Endodermal cell (in vitro differentiated cells): ENCODE measurements around the gene PGM1. TPM values are rescaled to one million over a fixed set of nuclear protein-coding genes. Genes with fewer than 3 reads are reported as not detected.
A peak's percentile ranks its signal among the peaks of the same experiment; 100 is the strongest.

Source experiments
- DNase-seq: peaks from one replicate; pipeline ENCODE4 v3.0.0-alpha.2; 2017
- H3K27ac ChIP-seq: 2 replicates; pipeline ENCODE4 v1.5.1; 2013; ENCODE audit warnings: mild to moderate bottlenecking, low read depth, low read length, moderate library complexity
- H3K27me3 ChIP-seq: 2 replicates; pipeline ENCODE4 v1.6.1; 2013; ENCODE audit warnings: mild to moderate bottlenecking, low read length, moderate library complexity; ENCODE audit not compliant: insufficient read depth, control insufficient read depth, poor library complexity, severe bottlenecking
- H3K36me3 ChIP-seq: 2 replicates; pipeline ENCODE4 v1.7.0; 2013; ENCODE audit warnings: mild to moderate bottlenecking, low read length, moderate library complexity; ENCODE audit not compliant: control insufficient read depth, insufficient read depth
- H3K4me1 ChIP-seq: one replicate; pipeline ENCODE4 v1.7.0; 2013; ENCODE audit warnings: low read length; ENCODE audit not compliant: control insufficient read depth, insufficient read depth
- H3K4me3 ChIP-seq: 2 replicates; pipeline ENCODE4 v1.5.1; 2013; ENCODE audit warnings: mild to moderate bottlenecking, low read length, moderate library complexity
- H3K9ac ChIP-seq: 2 replicates; pipeline ENCODE4 v1.6.1; 2013; ENCODE audit warnings: mild to moderate bottlenecking, low read length, moderate library complexity; ENCODE audit not compliant: poor library complexity, severe bottlenecking; ENCODE audit errors: extremely low read depth
- H3K9me3 ChIP-seq: 2 replicates; pipeline ENCODE4 v1.6.1; 2013; ENCODE audit warnings: mild to moderate bottlenecking, low read length, moderate library complexity; ENCODE audit not compliant: control insufficient read depth
- H3K27ac Mint-ChIP-seq: 2 replicates; pipeline ENCODE4 v1.8.0; 2020; ENCODE audit warnings: mixed read lengths
- H3K27me3 Mint-ChIP-seq: 2 replicates; pipeline ENCODE4 v1.8.0; 2021; ENCODE audit warnings: mild to moderate bottlenecking, mixed read lengths; ENCODE audit not compliant: insufficient read depth
- H3K36me3 Mint-ChIP-seq: 2 replicates; pipeline ENCODE4 v1.8.0; 2020; ENCODE audit warnings: low read depth, mixed read lengths
- H3K4me1 Mint-ChIP-seq: 2 replicates; pipeline ENCODE4 v1.8.0; 2020; ENCODE audit warnings: mixed read lengths
- H3K4me3 Mint-ChIP-seq: 2 replicates; pipeline ENCODE4 v1.8.0; 2020; ENCODE audit warnings: mild to moderate bottlenecking, moderate library complexity, mixed read lengths
- H3K9me3 Mint-ChIP-seq: 2 replicates; pipeline ENCODE4 v1.8.0; 2020; ENCODE audit warnings: mild to moderate bottlenecking, mixed read lengths
- WGBS, 2 experiments: methylation state at CpG; one replicate each; pipeline versions ENCODE4 v1.1.5 to v1.1.7; 2013; ENCODE audit warnings: missing lambda C conversion rate in 2 of 2, mixed read lengths in 1 of 2; ENCODE audit not compliant: insufficient coverage in 1 of 2, insufficient read length in 1 of 2; 5-methylcytosine and 5-hydroxymethylcytosine counted together
- total RNA-seq, 2 donors: library from RNA; stranded (reverse); fragmentation: NEBNext Ultra II Directional in 1 of 2; extraction: Animal tissue kit (Norgen Biotek cat#: 25700) in 1 of 2; gene quantifications; 2 replicates in 1 of 2; 3 replicates in 1 of 2; pipeline ENCODE4 v1.2.1, GENCODE V29; 2021
- TF ChIP-seq, protein P1 (sequence below): fragments of 200-600 bp; sonication (generic); conservative IDR thresholded peaks from 2 replicates; pipeline ENCODE4 v1.5.0; 2021; ENCODE audit warnings: antibody characterized with exemption, mild to moderate bottlenecking

PGM1 gene
- total RNA-seq, 2 donors from 2014 or later, result 119 to 165 TPM

DNA sequence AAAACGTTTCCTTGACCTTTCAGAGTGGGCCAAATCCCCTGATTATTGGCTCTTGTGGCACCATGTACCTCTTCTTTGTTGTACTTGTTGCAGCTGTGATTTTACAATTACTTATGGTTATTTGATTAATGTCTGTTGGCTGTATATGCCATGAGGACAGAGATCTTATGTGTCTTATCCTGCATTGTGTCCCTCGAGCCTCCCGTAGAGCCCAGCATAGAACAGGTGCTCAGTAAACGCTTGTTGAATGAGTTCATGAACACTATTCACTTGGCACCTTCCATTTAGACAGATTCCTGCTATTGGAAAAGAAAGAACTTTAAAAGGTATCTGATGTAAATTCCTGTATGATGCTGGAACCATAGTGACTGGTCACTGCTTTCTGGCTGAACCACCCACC, 48.4 kb downstream of the PGM1 start:
- Mint-ChIP-seq H3K36me3 (peaks cover 68% of the 10 kb centered on the region), H3K4me1 (peaks cover 8% of the 10 kb centered on the region)
- TF ChIP-seq, protein P1, sequence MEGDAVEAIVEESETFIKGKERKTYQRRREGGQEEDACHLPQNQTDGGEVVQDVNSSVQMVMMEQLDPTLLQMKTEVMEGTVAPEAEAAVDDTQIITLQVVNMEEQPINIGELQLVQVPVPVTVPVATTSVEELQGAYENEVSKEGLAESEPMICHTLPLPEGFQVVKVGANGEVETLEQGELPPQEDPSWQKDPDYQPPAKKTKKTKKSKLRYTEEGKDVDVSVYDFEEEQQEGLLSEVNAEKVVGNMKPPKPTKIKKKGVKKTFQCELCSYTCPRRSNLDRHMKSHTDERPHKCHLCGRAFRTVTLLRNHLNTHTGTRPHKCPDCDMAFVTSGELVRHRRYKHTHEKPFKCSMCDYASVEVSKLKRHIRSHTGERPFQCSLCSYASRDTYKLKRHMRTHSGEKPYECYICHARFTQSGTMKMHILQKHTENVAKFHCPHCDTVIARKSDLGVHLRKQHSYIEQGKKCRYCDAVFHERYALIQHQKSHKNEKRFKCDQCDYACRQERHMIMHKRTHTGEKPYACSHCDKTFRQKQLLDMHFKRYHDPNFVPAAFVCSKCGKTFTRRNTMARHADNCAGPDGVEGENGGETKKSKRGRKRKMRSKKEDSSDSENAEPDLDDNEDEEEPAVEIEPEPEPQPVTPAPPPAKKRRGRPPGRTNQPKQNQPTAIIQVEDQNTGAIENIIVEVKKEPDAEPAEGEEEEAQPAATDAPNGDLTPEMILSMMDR, result no peak

DNA sequence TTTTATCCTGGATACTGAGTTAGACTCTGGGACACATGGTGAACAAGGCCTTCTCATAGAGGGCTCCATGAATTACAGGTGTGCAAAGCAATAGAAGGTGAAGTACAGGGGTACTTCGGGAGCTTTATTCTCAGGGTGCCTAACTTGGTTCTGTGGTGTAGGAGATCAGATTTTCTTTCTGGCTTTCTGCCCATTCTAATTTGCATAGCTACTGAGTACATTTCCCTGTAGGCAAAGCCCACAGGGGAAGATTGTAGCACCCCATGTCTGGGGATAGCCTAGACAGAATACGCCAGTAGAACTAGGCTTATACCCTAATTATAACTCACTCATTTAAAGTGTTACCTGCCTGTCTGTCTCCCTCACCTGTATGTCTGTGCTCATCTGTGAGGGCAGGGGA, 49.7 kb downstream of the PGM1 start:
- Mint-ChIP-seq H3K27ac (no peak overlapping the region), H3K27me3 (no peaks in the 10 kb centered on the region), H3K4me3 (no peak overlapping the region), H3K9me3 (no peaks in the 10 kb centered on the region), H3K4me1 (peaks cover 8% of the 10 kb centered on the region), H3K36me3 (peaks cover 59% of the 10 kb centered on the region)
- WGBS, 2 experiments, result 100% methylated on average over 1 to 2 of the region's 2 CpGs
- no peak for DNase-seq
- Histone ChIP-seq H3K4me3 (no peak overlapping the region), H3K36me3 (peaks cover 66% of the 10 kb centered on the region), H3K27ac (no peak overlapping the region), H3K27me3 (no peaks in the 10 kb centered on the region), H3K4me1 (peaks cover 7% of the 10 kb centered on the region), H3K9me3 (no peaks in the 10 kb centered on the region), H3K9ac (no peak overlapping the region)
- TF ChIP-seq, protein P1, result no peak

More for the DNA sequence above, 48.4 kb downstream of the PGM1 start:
- no peaks in the 10 kb centered on the region for H3K9me3 ChIP-seq
- H3K27me3 Mint-ChIP-seq, result no peaks in the 10 kb centered on the region
- WGBS, 2 experiments, result 93% methylated on average over 4 of the region's 4 CpGs
- no peak for DNase-seq
- H3K27ac ChIP-seq, result no peak overlapping the region
- H3K27me3 ChIP-seq, result no peaks in the 10 kb centered on the region
- H3K4me3 Mint-ChIP-seq, result no peak overlapping the region
- H3K9ac ChIP-seq, result no peak overlapping the region
- H3K36me3 ChIP-seq, result peaks cover 73% of the 10 kb centered on the region
- H3K27ac Mint-ChIP-seq, result no peak overlapping the region
- no peaks in the 10 kb centered on the region for H3K9me3 Mint-ChIP-seq
- H3K4me3 ChIP-seq, result no peak overlapping the region
- H3K4me1 ChIP-seq, result peaks cover 7% of the 10 kb centered on the region

DNA sequence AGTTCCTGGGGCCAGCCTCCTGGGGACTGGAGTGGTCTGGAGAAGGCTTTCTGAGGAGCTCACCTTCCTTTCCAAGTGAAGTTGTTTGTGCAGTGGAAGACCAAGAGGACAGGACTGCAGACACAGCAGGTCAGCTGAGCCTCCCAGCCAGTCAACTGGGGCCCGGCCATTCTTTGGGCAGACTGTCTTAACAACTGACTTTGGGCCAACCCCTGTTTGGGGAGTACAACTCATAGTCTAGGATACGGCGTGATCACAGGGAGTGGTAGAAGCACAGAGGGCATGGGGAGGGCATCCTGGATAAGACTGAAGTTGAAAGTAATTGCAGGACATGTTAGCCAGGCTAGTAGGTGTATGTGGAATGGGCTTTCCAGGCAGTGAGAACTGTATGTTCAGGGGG, 50.3 kb downstream of the PGM1 start:
- no peaks in the 10 kb centered on the region for H3K27me3 ChIP-seq
- 93 to 94% methylated on average over 2 to 3 of the region's 3 CpGs for WGBS, 2 experiments
- Mint-ChIP-seq H3K27ac (peak overlapping the region; percentile 38), H3K27me3 (no peaks in the 10 kb centered on the region), H3K9me3 (no peaks in the 10 kb centered on the region), H3K4me1 (peaks cover 8% of the 10 kb centered on the region), H3K36me3 (peaks cover 59% of the 10 kb centered on the region), H3K4me3 (no peak overlapping the region)
- H3K27ac ChIP-seq, result no peak overlapping the region
- H3K36me3 ChIP-seq, result peaks cover 66% of the 10 kb centered on the region
- TF ChIP-seq, protein P1, result no peak
- H3K9ac ChIP-seq, result no peak overlapping the region
- DNase-seq, result no peak
- no peak overlapping the region for H3K4me3 ChIP-seq
- no peaks in the 10 kb centered on the region for H3K9me3 ChIP-seq
- peaks cover 7% of the 10 kb centered on the region for H3K4me1 ChIP-seq
